Left forelimb (tissue), 1 donor: ENCODE results near the gene BPTF.
"Not testable (repeated sequence)": the region's sequence is repeated elsewhere in the genome, so short reads cannot be mapped to it uniquely, and the experiment has no call there.

Experiments used
- DNase-seq: peaks from one replicate; pipeline ENCODE4 v3.0.0-alpha.2; 2018; ENCODE audit warnings: low spot score

The BPTF gene

DNA sequence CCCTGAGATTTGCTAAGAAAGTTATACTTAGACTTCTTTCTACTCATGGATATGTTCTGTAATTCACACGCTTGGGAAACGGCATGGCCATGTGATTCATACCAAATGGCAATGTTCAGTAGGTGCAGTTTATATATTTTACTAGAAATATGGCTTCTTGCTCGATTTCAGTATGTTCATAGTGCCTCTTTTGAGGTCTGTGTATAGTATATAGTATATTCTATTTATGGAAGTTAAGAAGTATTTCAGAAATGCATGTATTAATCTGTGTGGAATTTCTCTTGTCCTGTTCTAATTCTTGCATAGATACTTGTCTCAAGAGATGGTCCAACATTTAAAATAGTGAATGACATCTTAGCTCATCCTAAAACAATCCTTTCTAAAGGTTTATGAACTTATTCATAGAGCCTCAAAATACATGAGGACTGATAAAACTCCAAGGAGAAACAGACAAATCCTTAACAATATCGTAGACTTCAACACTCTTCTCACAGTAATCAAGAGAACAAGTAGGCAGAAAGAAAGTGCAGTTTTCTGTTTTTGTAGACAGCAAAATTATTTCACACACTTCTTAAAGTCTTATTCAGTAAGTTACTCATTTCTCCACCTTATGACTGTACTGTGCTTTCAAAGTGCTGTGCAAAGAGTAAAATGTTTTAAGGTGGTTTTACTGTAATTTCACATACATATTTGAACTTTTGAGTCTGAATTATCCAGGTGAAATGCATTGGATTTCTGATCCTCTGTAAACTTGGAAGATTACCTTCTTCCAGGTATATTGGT lies 11.1 kb downstream of the BPTF start:
- DNase-seq: no peak

DNA sequence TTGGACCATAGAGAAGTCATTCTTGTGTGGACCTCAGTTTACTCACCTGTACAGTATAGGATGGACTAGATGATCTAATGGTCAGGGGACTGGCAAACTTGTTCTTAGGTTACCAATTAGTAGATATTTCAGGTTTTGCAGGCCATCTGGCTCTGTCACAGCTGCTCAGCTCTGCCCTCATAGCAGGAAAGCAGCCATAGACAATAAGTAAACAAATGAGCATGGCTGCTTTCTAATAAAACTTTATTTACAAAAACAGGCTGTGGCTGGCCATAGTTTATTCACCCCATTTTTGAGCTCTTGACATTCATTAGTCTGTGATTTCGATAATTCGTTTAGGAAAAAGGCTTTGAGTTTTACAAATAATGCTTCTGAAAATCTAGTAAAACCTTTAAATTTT lies 12.7 kb downstream of the BPTF start:
- DNase-seq: no peak

DNA sequence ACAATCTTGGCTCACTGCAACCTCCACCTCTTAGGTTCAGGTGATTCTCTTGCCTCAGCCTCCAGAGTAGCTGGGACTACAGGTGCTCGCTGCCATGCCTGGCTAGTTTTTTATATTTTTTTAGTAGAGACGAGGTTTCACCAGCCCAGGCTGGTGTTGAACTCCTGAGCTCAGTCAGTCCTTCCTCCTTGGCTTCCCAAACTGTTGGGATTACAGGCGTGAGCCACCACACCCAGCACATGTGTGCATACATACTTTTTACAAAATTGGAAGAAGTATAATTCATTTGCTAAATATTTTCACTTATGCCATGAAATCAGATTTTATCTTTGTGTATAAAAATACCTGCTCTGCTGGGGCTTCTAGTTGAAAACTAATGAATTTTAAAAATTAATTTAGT lies 13.2 kb downstream of the BPTF start:
- DNase-seq: no peak

DNA sequence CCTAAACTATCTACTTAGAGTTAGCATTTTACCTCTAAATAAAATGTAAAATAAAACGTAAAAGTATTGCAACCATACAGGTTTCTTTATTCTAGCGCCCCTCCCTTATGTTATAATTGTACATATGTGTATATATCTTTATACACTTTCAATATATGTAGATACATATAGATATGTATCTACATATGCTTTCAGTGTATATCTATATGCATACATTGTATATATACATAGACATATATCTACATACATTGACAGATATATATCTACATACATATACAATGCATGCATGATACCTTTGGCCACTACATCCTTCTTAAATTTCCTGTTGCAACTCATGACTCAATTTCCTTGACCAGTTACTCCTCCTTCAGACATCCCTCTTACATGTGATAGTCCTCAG lies 16.7 kb downstream of the BPTF start:
- no peak for DNase-seq

DNA sequence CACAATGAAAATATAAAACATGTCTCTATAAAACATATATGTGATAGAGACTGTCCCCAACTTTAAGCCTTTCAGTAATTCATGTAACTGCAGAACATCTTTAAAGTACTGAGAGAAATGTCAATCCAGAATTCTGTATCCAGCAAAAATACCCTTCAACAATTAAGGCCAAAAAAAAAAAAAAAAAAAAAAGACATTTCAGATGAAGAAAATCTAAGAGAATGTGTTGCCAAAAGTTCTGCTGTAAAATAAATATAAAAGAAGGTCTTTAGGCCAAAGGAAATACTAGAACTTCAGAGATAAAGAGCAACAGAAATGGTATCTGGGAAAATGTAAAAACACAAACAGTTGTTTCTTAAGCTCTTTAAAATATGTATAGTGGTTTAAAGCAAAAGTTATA lies 17.3 kb downstream of the BPTF start:
- DNase-seq: no peak

DNA sequence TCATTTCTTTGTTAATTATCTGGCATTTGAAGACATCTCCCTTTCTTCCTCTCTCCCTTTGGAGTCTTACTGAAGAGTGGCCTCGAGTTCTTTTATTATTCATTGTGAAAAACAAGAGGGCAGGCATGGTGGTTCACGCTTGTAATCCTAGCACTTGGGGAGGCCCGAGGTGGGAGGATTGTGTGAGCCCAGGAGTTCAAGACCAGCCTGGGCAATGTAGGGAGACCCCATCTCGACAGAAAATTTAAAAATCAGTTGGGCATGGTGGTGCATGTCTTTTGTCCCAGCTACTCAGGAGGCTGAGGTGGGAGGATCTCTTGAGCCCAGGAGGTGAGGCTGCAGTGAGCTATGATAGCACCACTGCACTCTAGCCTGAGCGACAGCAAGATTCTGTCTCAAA lies 20.1 kb downstream of the BPTF start:
- DNase-seq: no peak

DNA sequence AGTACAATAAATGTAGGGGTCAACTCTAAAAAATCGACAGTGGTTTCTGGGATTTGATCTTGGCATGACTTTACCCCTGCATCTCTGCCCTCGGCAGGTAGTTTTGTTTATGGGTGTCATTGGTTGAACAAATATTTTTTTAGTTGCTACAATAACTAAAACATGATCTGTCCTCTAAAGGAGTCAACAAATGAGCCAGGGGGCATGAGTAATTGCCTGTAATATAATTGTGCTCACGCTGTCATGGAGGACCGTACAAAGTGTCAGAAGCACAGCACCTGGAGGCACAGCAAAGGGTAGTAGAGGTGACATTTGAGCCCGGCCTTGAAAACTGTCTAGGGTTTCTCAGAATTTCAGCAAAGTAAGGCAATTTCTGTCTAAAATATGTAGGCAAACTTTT lies 22.9 kb downstream of the BPTF start:
- DNase-seq: not testable (repeated sequence)

DNA sequence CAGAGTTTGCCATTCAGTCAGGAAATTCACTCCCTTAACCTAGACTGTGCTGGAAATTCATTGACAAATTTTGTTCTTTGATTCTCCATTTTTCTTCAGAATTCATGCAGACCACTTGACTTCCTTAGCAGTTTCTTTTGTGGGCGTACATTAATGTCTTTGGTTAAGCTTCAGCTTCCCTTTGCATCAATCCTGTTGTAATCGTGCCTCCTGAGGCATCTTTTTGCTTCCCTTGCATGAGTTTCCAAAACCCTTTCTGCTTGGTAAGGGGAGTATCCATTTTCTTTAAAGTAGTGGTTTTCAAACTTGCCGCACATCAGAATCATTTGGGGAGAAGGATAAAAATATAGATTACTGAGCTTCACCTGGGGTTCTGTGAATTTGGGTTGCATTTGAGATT lies 23.5 kb downstream of the BPTF start:
- DNase-seq: not testable (repeated sequence)

DNA sequence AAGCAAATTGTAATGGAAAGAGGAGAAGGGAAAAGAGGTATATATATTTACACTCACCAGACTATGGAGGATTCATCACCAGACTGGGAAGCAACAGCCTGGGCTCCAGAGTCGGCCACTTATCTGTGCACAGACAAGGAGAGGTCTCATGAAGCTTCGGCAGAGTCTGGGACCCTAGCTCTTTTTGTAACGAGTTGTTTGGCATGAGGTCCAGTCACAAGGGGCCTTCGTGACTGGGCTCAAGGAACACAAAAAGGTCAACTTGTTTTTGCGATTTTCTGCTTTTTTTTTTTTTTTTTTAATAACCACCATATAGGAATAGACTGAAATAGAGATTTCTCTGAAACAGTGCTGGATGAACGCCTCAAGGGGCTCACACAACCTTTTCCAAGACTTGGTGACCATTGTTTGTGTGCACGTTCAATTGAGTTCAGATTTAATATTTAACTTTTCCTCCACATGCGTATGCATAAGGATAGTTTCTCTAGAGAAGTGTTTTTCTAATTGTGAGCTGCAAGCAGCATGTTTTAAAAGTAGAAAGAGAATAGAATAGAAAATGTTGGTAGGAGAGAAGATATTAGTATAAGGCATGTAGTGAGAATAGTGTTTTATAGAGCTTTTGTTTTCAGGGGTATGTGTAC lies 25.8 kb downstream of the BPTF start:
- DNase-seq: no peak

DNA sequence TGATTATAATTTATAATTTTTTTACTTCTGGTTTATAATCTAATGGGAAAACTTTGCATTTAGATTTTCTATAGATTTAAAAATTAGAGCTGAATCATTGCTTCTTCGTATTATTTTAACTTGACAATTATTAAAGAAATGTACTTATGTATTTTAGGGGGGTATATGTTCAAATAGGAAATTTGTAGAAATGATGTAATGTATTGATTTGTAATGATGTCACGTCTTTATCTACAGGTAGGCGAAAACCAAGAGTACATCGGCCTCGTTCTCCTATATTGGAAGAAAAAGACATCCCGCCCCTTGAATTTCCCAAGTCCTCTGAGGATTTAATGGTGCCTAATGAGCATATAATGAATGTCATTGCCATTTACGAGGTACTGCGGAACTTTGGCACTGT lies 28.4 kb downstream of the BPTF start:
- DNase-seq: no peak

DNA sequence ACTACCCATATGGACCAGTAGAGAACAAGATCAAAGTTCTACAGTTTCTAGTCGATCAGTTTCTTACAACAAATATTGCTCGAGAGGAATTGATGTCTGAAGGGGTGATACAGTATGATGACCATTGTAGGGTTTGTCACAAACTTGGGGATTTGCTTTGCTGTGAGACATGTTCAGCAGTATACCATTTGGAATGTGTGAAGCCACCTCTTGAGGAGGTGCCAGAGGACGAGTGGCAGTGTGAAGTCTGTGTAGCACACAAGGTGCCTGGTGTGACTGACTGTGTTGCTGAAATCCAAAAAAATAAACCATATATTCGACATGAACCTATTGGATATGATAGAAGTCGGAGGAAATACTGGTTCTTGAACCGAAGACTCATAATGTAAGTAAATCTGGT lies 29.1 kb downstream of the BPTF start:
- DNase-seq: no peak

DNA sequence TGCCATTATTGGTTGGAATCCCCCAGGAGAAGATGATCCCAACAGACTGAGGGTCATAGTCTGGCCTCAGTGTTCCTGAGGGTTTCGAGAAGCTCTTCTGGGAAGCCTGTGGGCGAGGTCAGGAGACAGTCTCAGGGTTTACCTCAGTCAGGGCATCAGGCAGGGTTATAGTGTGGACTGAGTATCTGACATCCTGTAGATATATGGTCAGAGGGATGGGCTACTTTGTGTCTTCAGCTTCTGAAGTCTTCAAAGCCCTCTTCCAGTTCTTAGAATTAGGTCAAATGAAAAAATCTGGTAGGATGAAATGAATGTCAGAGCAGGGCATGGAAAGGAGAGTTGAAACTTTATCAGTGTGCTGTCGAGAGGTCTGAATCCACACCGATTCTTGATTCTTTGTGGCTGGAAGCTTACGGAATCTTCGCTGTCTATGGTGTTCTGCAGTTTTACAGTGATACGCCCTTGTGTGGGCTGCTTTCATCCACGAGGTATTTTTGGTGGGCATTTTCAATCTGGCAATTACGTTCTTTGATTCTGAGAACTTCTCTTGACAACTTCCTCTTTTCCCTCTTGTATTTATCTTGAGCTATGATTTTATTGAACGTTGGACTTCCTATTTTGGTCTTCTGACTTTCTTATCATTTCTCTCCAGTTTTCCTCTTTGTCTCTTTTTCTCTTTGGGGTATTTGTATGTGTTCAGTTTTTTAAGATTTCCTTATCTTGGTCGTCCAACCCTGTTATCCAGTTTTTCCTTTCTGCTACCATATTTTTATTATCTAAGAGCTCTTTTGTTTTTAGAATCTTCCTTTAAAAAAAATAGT lies 30.4 kb downstream of the BPTF start:
- DNase-seq: no peak

DNA sequence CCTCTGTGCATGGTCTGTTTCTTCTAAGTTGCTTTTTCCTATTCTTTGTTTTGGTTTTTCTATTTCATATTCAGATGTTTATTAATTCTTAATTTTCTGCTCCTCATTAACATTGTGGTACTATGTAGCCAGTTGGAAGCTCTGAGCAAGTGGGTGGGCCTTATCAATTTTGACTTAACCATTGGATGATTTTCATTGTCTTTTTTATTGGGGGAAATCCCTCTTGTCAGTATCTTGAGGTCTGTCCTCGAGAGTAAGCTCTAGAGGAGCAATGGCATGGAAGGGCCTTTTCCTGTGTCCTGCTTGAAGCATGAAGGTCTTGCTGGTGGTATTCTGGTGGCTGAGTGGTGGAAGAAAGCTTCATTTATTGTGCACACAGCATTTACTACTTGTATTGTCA lies 31.1 kb downstream of the BPTF start:
- not testable (repeated sequence) for DNase-seq

DNA sequence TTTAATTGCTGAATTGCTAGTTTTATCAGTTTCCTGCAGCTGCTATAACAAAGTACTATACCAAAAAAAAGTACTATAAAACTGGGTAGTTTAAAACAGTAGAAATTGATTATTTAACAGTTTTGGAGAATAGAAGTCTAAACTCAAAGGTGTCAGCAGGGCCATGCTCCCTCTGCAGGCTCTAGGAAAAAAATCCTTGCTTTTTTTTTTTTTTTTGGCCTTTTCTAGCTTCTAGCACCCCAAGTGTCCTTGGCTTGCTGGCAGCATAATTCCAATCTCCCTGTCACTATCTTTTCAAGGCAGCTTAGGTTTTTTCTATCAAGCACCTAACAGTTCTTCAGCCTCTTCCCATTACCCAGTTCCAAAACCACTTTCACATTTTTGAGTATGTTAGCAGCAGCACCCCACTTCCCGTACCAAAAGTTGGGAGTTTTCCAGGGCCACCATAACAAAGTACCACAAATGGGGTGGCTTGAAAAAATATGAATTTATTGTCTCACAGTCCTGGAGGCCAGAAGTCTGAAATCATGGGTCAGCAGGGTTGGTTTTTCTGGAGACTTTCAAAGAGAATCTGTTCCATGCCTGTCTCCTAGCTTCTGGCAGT lies 37.4 kb downstream of the BPTF start:
- DNase-seq: no peak

DNA sequence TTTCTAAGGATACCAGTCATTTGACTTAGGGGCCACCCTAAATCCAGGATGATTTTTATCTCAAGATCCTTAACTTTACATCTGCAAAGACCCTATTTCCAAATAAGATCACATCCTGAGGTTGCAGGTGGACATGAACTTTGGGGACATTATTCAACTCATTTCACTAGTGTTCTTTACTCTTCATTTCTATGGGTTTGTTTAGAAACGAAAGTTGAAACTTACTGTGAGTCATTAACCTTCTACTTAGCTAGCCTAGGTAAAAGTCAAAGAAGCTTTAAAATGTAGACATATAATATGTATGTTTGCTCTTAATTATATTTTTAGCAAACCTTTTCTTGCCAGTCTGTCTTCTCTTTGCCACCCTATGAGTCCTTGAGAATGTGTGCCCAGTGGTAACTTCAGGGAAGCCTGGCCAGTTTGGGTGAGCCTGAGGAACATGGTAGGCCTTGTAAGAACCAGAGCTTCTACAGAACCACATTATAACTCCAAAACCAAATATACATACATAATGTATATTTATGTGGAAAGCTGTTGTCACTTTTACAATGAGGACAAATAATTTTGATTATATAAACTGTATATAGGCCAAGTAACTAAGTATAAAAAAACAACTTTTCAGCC lies 38.4 kb downstream of the BPTF start:
- no peak for DNase-seq

DNA sequence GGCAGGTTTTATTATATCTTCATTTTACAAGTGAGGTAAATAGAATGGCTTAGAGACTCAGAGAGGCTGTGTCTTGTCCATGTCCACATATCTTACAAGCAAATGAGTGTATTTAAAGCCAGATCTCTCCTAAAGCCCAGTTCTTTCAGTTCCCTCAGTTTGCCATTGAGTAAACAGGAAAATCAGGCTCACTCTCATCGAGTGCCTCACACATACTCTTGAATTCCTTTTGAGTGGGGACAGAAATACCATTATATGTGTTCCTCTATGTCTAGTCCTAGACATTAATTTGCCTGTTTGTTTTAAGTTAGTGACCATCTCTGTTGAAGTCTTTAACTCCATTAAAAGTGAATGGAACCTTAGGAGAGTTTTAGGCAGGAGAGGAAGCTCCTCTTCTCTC lies 40.1 kb downstream of the BPTF start:
- no peak for DNase-seq

DNA sequence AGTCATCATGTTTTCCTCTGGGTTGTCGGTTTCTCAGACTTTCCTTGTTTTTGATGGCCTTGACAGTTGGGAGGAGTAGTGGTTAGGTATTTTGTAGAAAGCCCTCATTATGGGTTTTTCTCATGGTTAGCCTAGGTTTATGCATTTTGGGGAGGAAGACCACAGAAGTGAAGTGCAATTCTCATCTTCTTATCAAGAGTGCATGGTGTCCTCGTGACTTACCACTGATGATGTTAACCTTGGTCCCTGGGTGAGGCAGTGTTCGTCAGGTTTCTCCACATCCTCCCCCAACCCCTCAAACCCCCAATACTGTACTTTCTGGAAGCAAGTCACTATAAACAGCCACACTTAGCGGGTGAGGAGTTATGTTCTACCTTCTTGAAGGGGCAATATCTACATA lies 42.3 kb downstream of the BPTF start:
- no peak for DNase-seq

DNA sequence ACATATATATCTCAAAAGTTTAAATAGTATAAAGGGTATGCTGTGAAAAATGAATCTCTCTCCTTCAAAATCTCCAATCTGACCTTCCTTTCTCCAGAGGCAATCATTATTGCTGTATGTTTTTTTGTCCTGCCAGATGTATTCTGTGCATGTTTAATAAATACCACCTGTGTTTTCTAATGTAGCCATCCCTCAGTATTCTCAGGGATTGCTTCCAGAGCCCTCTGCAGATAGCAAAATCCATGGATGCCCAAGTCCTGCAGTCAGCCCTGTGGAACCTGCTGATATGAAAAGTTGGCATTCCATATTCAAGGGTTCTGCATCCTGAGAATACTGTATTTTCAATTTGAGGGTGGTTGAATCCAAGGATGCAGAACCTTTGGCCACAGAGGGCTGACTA lies 42.9 kb downstream of the BPTF start:
- no peak for DNase-seq

DNA sequence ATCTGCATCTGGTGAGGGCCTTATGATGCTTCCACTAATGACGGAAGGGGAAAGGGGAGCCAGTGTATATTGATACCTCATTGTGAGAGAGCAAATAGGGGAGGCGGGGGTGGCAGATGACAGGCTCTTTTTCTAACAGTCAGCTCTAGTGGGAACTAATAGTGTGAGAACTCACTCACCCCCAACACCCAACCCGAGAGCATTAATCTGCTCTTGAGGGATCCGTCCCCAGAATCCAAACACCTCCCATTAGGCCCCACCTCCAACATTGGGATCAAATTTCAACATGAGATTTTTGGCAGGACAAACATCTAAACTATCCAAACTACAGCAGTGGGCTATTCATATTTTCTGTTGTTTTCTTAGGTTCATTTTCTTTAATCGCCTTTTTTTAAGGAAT lies 54.4 kb downstream of the BPTF start:
- DNase-seq: no peak

DNA sequence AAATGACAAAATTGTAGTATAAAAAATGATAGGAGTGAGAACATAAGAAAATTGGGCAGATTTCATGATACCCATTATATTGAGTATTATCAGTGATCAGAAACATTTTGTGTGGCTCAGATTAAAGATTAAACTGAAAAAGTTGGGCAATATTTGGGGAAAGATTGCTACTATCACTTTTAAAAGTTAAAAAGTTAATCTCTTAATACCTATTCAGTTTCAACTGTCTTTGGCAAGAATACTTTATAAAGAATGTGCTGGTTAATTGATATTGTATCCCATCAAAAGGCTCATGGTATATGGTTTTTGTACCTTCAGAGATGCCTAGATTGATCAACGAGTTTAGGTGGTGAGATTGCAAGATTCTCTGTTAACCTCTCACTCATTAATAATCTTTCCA lies 55.8 kb downstream of the BPTF start:
- no peak for DNase-seq

DNA sequence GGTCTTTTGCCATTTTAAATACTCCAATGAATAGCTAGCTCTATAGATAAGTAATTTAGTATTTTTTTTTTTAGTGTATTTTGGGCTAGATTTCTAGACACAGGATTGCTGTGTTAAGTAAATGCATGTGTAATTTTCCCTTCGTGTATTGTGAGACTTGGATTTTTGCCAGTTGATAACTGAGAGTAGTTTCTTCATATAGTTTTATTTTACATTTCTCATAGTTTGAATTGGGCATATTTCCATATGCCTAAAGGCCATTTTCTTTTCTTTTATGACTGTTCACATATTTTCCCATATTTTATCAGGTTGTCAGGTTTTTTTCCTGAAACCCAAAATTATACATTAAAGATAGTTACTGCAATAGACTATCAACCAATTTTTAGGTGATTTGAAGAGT lies 59.4 kb downstream of the BPTF start:
- DNase-seq: no peak

DNA sequence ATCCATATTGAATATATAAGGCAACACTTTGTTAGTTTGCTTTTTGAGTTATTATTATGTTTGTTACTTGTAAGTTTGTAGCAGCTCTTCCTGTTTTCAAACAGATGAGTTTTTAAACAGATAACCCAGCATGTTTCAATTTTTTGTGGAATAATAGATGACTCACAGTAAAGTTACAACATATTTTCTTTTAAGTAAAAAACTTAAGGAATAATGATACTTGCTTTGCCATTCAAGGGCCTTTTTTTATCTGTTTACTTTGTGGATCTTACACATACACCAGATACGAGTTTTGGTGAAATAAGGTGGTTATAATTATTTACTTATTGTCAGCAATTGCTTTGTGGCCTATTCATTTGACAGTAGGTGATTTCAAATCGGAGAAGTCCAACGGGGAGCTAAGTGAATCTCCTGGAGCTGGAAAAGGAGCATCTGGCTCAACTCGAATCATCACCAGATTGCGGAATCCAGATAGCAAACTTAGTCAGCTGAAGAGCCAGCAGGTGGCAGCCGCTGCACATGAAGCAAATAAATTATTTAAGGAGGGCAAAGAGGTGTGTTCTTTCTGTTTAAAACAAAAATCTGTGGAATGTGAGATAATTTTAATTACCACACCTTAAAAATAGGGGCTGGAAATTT lies 66.3 kb downstream of the BPTF start:
- DNase-seq: no peak
